H9 (cell line): ENCODE data around the gene RNF133. TPM values are rescaled to one million over a fixed set of nuclear protein-coding genes. Genes with fewer than 3 reads are reported as not detected.

Experiments used
- DNase-seq: peaks from one replicate; pipeline ENCODE4 v3.0.0-alpha.2; 2017
- H2AFZ ChIP-seq: one replicate; pipeline ENCODE4 v1.6.1; 2013; ENCODE audit warnings: mild to moderate bottlenecking, low read length, control low read depth, moderate library complexity
- H2AK5ac ChIP-seq: 2 replicates; pipeline ENCODE4 v1.6.1; 2013; ENCODE audit warnings: low read length, control low read depth, mixed read lengths; ENCODE audit not compliant: insufficient read length
- H2BK120ac ChIP-seq: one replicate; pipeline ENCODE4 v1.6.1; 2013; ENCODE audit warnings: low read depth, mild to moderate bottlenecking, low read length, control low read depth, inconsistent platforms; ENCODE audit not compliant: poor library complexity, severe bottlenecking
- H2BK12ac ChIP-seq: 2 replicates; pipeline ENCODE4 v1.6.1; 2013; ENCODE audit warnings: low read length, control low read depth, mixed read lengths, low read depth; ENCODE audit not compliant: insufficient read length
- H2BK15ac ChIP-seq: 2 replicates; pipeline ENCODE4 v1.6.1; 2013; ENCODE audit warnings: low read depth, low read length, control low read depth
- H2BK20ac ChIP-seq: one replicate; pipeline ENCODE4 v1.6.1; 2013; ENCODE audit warnings: low read depth, mild to moderate bottlenecking, low read length, control low read depth, inconsistent platforms; ENCODE audit not compliant: poor library complexity, severe bottlenecking
- H2BK5ac ChIP-seq: 2 replicates; pipeline ENCODE4 v1.6.1; 2013; ENCODE audit warnings: low read length, control low read depth, mixed read lengths; ENCODE audit not compliant: insufficient read length
- H3K14ac ChIP-seq: 2 replicates; pipeline ENCODE4 v1.6.1; 2013; ENCODE audit warnings: low read length, control low read depth; ENCODE audit not compliant: insufficient read depth
- H3K18ac ChIP-seq: 2 replicates; pipeline ENCODE4 v1.6.1; 2013; ENCODE audit warnings: low read depth, mild to moderate bottlenecking, mixed read lengths, low read length, control low read depth; ENCODE audit not compliant: insufficient read length
- H3K23ac ChIP-seq: 2 replicates; pipeline ENCODE4 v1.6.1; 2013; ENCODE audit warnings: low read length, control low read depth, mixed read lengths, low read depth; ENCODE audit not compliant: insufficient read length
- H3K23me2 ChIP-seq: 2 replicates; pipeline ENCODE4 v1.6.1; 2013; ENCODE audit warnings: low read depth, mild to moderate bottlenecking, mixed read lengths, low read length, control low read depth; ENCODE audit not compliant: insufficient read length, poor library complexity, severe bottlenecking
- H3K27ac ChIP-seq: 2 replicates; pipeline ENCODE4 v1.5.1; 2013; ENCODE audit warnings: low read length, control low read depth, mixed read lengths, low read depth; ENCODE audit not compliant: insufficient read length
- H3K27me3 ChIP-seq: 2 replicates; pipeline ENCODE4 v1.6.1; 2013; ENCODE audit warnings: low read length, control low read depth, inconsistent platforms; ENCODE audit not compliant: insufficient read depth
- H3K4ac ChIP-seq: 2 replicates; pipeline ENCODE4 v1.6.1; 2013; ENCODE audit warnings: low read depth, mild to moderate bottlenecking, control low read depth, inconsistent platforms, low read length, moderate library complexity
- H3K4me1 ChIP-seq: 2 replicates; pipeline ENCODE4 v1.6.1; 2013; ENCODE audit warnings: low read length, control low read depth, inconsistent platforms; ENCODE audit not compliant: insufficient read depth
- H3K4me2 ChIP-seq: 2 replicates; pipeline ENCODE4 v1.6.1; 2013; ENCODE audit warnings: low read length, control low read depth, mixed read lengths; ENCODE audit not compliant: insufficient read length, insufficient read depth
- H3K56ac ChIP-seq: 2 replicates; pipeline ENCODE4 v1.6.1; 2013; ENCODE audit warnings: low read depth, mild to moderate bottlenecking, mixed read lengths, low read length, control low read depth; ENCODE audit not compliant: insufficient read length
- H3K79me1 ChIP-seq: 2 replicates; pipeline ENCODE4 v1.6.1; 2013; ENCODE audit warnings: low read depth, mild to moderate bottlenecking, moderate library complexity, low read length, control low read depth, inconsistent platforms; ENCODE audit not compliant: insufficient read depth, poor library complexity, severe bottlenecking
- H3K79me2 ChIP-seq: 2 replicates; pipeline ENCODE4 v1.6.1; 2013; ENCODE audit warnings: low read length, control low read depth, inconsistent platforms; ENCODE audit not compliant: insufficient read depth
- H3K9ac ChIP-seq: 2 replicates; pipeline ENCODE4 v1.6.1; 2013; ENCODE audit warnings: low read length, control low read depth, mixed read lengths; ENCODE audit not compliant: insufficient read length; ENCODE audit errors: extremely low read depth
- H3K9me3 ChIP-seq: one replicate; pipeline ENCODE4 v1.6.1; 2013; ENCODE audit warnings: low read depth, low read length, inconsistent platforms; ENCODE audit not compliant: control insufficient read depth
- H3T11ph ChIP-seq: one replicate; pipeline ENCODE4 v1.6.1; 2013; ENCODE audit warnings: mild to moderate bottlenecking, low read length, control low read depth, inconsistent platforms
- H4K20me1 ChIP-seq: one replicate; pipeline ENCODE4 v1.6.1; 2013; ENCODE audit not compliant: control insufficient read depth, insufficient read length, insufficient read depth
- H4K5ac ChIP-seq: 2 replicates; pipeline ENCODE4 v1.6.1; 2013; ENCODE audit warnings: low read depth, mild to moderate bottlenecking, mixed read lengths, low read length, control low read depth; ENCODE audit not compliant: insufficient read length
- H4K8ac ChIP-seq: replicated peaks from 2 replicates; pipeline ENCODE4 v1.6.1; 2013; ENCODE audit warnings: low read length, control low read depth, mixed read lengths, low read depth; ENCODE audit not compliant: insufficient read length
- H4K91ac ChIP-seq: 2 replicates; pipeline ENCODE4 v1.6.1; 2013; ENCODE audit warnings: low read depth, mild to moderate bottlenecking, moderate library complexity, mixed read lengths, low read length, control low read depth; ENCODE audit not compliant: insufficient read length
- H3K27ac Mint-ChIP-seq, 3 experiments: 2 replicates in 2 of 3; 3 replicates in 1 of 3; pipeline ENCODE4 v1.8.0; 2020 to 2021; ENCODE audit warnings: mixed read lengths in 3 of 3, mild to moderate bottlenecking in 1 of 3, moderate library complexity in 1 of 3
- H3K27me3 Mint-ChIP-seq: 2 replicates; pipeline ENCODE4 v1.8.0; 2021; ENCODE audit warnings: low read depth, mild to moderate bottlenecking, moderate library complexity, mixed read lengths
- H3K36me3 Mint-ChIP-seq, 3 experiments: 2 replicates in 2 of 3; 3 replicates in 1 of 3; pipeline ENCODE4 v1.8.0; 2020 to 2021; ENCODE audit warnings: low read depth in 3 of 3, mixed read lengths in 3 of 3; ENCODE audit not compliant: insufficient read depth in 1 of 3
- H3K4me1 Mint-ChIP-seq, 2 experiments: 2 replicates each; pipeline ENCODE4 v1.8.0; 2020; ENCODE audit warnings: mixed read lengths in 2 of 2
- H3K4me3 Mint-ChIP-seq, 2 experiments: 2 replicates in 1 of 2; 3 replicates in 1 of 2; pipeline ENCODE4 v1.8.0; 2020 to 2021; ENCODE audit warnings: mild to moderate bottlenecking in 2 of 2, mixed read lengths in 2 of 2, moderate library complexity in 1 of 2
- H3K9me3 Mint-ChIP-seq, 2 experiments: 2 replicates in 1 of 2; 3 replicates in 1 of 2; pipeline ENCODE4 v1.8.0; 2020; ENCODE audit warnings: mild to moderate bottlenecking in 2 of 2, mixed read lengths in 2 of 2, moderate library complexity in 1 of 2
- WGBS: extraction: QIAGEN DNeasy Blood & Tissue Kit; methylation state at CpG from one replicate; pipeline ENCODE4 v1.1.7; 2013; ENCODE audit warnings: missing lambda C conversion rate, low lambda C conversion rate, mixed read lengths; ENCODE audit not compliant: insufficient read length; ENCODE audit errors: extremely low coverage; 5-methylcytosine and 5-hydroxymethylcytosine counted together
- total RNA-seq: library from RNA; stranded (reverse); gene quantifications from 2 replicates; pipeline ENCODE4 v1.2.1, GENCODE V29; 2021
- TF ChIP-seq, protein P1 (sequence below): fragments of 200-600 bp; sonication (generic); conservative IDR thresholded peaks from 3 replicates; pipeline ENCODE4 v1.8.0; 2021; ENCODE audit warnings: antibody characterized with exemption, mild to moderate bottlenecking

Gene RNF133
- total RNA-seq, 1 experiment from 2014 or later: 0.31 TPM

DNA sequence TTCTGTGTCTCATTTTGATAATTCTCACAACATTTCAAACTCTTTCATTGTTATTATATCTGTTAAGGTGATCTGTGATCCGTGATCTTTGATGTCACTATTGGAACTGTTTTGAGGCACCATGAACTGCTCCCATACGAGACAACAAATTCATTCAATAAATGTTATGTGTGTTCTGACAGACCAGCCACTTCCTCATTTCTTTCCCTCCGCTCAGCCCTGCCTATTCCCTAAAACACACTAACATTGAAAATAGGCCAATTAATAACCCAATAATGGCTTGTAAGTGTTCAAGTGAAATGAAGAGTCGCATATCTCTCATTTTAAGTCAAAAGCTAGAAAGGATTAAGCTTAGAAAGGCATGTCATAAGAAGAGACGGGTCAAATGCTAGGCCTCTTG is 45.2 kb downstream of the RNF133 start:
- Histone ChIP-seq H3K27ac (no peak overlapping the region), H3K14ac (no peak overlapping the region), H2BK5ac (no peak overlapping the region), H3K9me3 (no peaks in the 10 kb centered on the region), H4K20me1 (no peaks in the 10 kb centered on the region), H2BK12ac (no peak overlapping the region), H3K56ac (no peak overlapping the region), H2BK15ac (no peak overlapping the region), H3K4me1 (no peaks in the 10 kb centered on the region), H4K8ac (no peak overlapping the region), H3K23ac (no peak overlapping the region), H3T11ph (no peak overlapping the region), H3K27me3 (no peaks in the 10 kb centered on the region), H2AFZ (no peak overlapping the region), H2BK20ac (no peak overlapping the region), H3K9ac (no peak overlapping the region), H3K79me1 (no peaks in the 10 kb centered on the region), H3K4me2 (no peak overlapping the region), H4K5ac (no peak overlapping the region), H3K79me2 (no peaks in the 10 kb centered on the region), H3K23me2 (no peaks in the 10 kb centered on the region), H2AK5ac (no peak overlapping the region), H3K18ac (no peak overlapping the region), H4K91ac (no peak overlapping the region), H2BK120ac (no peak overlapping the region), H3K4ac (no peak overlapping the region)
- Mint-ChIP-seq H3K9me3 (peaks cover 0 to 8% of the 10 kb centered on the region in 2 experiments; a peak in 3 of 5 replicates), H3K4me1 (peaks cover 4 to 5% of the 10 kb centered on the region in 2 experiments; a peak in 3 of 4 replicates), H3K36me3 (peaks cover 0 to 6% (median 5%) of the 10 kb centered on the region in 3 experiments; a peak in 5 of 7 replicates), H3K27ac (no peak overlapping the region), H3K27me3 (no peaks in the 10 kb centered on the region), H3K4me3 (no peak overlapping the region)
- DNase-seq: no peak
- TF ChIP-seq, protein P1, sequence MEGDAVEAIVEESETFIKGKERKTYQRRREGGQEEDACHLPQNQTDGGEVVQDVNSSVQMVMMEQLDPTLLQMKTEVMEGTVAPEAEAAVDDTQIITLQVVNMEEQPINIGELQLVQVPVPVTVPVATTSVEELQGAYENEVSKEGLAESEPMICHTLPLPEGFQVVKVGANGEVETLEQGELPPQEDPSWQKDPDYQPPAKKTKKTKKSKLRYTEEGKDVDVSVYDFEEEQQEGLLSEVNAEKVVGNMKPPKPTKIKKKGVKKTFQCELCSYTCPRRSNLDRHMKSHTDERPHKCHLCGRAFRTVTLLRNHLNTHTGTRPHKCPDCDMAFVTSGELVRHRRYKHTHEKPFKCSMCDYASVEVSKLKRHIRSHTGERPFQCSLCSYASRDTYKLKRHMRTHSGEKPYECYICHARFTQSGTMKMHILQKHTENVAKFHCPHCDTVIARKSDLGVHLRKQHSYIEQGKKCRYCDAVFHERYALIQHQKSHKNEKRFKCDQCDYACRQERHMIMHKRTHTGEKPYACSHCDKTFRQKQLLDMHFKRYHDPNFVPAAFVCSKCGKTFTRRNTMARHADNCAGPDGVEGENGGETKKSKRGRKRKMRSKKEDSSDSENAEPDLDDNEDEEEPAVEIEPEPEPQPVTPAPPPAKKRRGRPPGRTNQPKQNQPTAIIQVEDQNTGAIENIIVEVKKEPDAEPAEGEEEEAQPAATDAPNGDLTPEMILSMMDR: no peak
- no CpG with 5 or more reads among the region's 5 CpGs for WGBS
